ENCODE data around the gene RARRES2.

RARRES2 gene

GRCh38 chr7:150361807-150362621, 20.6 kb upstream of the RARRES2 start:
- no peak for DNase-seq (ENCODE audit: low spot score)

DNA sequence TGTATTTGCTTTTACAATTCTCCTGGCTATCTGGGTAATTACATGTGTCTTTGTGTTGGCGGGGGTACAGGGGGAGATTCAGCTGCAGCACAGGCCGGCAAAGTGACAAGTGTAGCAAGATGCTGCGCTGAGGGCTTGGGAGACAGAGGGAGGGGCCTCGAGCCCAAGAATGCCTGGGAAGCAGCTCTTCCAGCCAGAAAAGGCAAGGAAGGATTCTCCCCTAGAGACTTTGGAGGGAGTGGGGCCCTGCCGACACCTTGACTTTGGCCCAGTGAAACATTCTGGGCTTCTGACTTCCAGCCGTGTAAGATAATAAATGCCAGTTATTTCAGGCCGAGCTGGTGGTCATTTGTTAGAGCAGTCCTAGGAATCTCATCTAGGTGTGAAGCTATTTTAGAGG, 20.0 kb upstream of the RARRES2 start:
- DNase-seq (ENCODE audit: low spot score) = no peak

DNA sequence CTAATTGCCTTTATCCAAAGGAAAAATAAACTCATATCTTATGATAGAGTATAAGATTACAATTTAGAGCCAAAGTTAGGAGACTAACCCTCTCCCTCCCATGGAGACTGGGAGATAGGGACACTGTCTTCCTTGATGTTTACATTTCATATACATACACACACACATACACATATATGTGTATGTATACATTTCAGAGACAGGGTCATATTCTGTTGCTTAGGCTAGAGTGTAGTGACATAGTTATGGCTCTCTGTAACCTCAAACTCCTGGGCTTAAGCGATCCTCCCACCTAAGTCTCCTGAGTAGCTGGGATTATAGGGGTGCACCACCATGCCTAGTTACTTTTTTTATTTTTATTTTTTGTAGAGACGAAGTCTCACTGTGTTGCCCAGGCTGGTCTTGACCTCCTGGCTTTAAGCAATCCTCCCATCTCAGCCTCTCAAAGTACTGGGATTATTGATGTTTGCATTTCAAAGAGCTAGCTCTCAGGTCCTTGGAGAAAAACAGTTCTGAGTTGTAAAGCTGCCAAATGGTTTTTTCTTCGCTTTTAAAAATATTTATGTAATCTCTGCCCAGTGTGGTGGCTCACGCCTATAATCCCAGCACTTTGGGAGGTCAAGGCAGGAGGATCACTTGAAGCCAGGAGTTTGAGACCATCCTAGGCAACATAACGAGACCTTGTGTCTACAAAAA, 19.1 kb upstream of the RARRES2 start:
- DNase-seq (ENCODE audit: low spot score) = no peak

DNA sequence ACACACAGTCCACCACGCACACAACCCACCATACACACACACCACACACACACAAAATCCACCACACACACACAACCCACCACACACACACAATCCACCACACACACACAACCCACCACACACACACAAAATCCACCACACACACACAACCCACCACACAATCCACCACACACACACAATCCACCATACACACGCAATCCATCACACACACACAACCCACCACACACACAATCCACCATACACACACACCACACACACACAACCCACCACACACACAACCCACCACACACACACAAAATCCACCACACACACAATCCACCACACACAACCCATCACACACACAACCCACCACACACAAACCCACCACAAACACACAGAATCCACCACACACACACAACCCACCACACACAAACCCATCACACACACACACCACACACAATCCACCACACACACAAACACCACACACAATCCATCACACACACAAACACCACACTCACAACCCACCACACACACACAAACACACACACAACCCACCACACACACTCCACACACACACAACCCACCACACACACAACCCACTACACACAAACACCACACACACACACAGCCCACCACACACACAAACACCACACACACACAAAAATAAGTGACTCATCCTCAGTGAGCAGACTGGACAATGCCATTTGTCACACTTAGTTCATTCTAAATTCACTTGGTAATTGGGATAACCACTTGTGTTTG, 18.4 kb upstream of the RARRES2 start:
- DNase-seq (ENCODE audit: low spot score) = no peak

DNA sequence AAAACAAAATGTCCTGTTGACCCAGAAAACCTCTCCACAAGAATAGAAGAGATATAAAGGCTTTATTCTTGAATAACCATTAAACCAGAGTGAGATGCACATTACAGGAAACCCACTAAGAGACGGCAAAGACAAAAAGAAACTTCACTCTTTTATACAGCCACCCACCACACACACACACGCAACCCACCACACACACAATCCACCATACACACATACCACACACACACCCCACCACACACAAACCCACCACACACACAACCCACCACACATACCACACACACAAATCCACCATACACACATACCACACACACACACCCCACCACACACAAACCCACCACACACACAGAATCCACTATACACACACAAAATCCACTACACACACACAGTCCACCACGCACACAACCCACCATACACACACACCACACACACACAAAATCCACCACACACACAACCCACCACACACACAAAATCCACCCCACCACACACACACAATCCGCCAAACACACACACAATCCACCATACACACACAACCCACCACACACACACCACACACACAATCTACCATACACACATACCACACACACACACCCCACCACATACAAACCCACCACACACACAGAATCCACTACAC, 17.7 kb upstream of the RARRES2 start:
- peak; percentile 36 for DNase-seq (ENCODE audit: low spot score)

GRCh38 chr7:150358433-150358832, 17.0 kb upstream of the RARRES2 start:
- DNase-seq (ENCODE audit: low spot score) = peak; percentile 27

DNA sequence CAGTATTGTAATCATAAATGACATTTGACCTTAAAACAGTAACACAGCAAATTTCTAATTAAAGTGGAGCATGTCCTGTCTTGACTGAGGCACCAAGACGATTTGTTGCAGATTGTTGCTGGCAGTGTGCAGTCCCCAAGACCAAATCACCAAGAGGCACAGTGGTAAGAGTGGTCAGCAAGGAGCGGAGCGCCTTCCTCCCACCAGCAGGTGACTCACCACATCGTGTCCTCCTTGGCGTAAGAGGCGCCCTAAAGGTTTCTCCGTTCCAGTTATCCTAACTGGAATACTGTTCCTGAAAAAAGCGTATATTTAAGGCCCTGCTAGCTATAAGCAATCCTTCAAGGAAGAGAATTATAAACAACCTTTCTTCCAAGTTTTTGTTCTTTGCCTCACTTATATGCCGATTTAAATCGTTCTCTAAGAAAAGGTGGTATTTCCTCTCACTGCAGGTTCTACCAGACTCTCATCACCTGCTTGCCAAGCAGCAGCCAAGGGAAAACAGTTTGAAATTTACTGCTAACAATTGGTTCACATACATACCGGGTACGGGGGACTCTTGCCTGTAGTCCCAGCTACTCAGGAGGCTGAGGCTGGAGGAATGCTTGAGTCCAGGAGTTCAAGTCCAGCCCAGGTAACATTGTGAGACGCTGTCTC, 16.5 kb upstream of the RARRES2 start:
- peak; percentile 42 for DNase-seq (ENCODE audit: low spot score)

- peak; percentile 92 for DNase-seq (ENCODE audit: low spot score)
Observed at GRCh38 chr7:150357270-150357669, 15.8 kb upstream of the RARRES2 start.

GRCh38 chr7:150356265-150356897, 15.0 kb upstream of the RARRES2 start:
- peak; percentile 91 for DNase-seq (ENCODE audit: low spot score)

DNA sequence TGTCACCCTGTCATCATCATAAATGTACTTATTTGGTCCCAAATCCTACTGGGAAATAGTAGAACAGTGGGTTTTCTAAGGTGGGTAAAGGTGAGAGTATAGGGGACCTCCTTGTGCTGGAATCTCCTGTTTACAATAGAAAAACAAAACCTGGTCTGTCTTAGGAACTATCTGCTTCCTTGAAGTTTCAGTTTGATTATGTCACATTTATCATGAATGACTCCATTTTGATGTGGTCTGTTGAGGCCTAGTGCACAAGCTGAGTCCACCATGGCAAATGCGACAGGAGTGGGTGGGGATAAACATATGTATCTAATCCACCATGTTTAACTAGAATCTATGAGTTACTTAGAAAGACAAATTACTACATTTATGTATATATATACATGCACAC, 14.2 kb upstream of the RARRES2 start:
- no peak for DNase-seq (ENCODE audit: low spot score)

DNA sequence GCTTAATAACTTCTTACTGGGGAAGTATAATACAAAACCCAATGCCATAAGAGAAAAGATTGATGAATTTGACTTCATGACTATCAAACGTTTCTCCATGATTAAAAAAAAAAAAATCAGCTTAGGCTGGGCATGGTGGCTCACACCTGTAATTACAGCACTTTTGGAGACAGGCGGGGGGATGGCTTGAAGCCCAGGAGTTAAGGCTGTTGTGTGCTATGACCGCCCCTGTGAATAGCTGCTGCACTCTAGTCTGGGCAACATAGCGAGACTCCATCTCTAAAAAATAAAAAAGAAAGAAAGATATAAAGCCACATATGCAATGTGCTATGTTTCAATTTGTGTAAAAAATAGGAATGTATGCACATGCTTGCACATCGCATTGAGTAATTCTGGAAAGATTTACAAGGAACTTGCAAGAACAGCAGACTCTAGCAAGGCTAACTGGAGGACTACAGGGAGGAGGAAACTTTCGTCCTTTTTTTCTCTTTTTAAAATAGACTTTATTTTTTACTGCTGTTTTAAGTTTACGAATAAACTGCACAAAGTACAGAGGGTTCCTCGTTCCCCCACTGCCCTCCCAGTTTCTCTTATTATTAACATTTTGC, 10.3 kb upstream of the RARRES2 start:
- peak; percentile 37 for DNase-seq (ENCODE audit: low spot score)

DNA sequence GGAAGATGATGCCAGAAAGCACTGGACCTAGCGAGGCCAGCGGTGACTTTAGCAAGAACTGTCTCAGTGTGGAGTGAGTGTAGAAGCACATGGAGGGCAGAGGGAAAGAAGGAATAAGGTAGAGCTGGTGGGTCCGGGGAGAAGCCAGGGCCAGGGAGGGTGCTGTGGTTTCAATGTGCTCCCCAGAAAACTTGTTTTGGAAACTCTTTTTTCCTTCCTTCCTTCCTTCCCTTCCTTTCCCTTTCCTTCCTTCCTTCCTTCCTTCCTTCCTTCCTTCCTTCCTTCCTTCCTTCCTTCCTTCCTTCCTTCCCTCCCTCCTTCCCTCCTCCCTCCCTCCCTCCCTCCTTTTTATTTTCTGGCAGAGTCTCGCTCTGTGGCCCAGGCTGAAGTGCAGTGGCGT, 5.5 kb upstream of the RARRES2 start:
- DNase-seq (ENCODE audit: low spot score) = no peak

GRCh38 chr7:150345012-150345411, 3.6 kb upstream of the RARRES2 start:
- DNase-seq (ENCODE audit: low spot score) = no peak

GRCh38 chr7:150344299-150344698, 2.9 kb upstream of the RARRES2 start:
- no peak for DNase-seq (ENCODE audit: low spot score)

DNA sequence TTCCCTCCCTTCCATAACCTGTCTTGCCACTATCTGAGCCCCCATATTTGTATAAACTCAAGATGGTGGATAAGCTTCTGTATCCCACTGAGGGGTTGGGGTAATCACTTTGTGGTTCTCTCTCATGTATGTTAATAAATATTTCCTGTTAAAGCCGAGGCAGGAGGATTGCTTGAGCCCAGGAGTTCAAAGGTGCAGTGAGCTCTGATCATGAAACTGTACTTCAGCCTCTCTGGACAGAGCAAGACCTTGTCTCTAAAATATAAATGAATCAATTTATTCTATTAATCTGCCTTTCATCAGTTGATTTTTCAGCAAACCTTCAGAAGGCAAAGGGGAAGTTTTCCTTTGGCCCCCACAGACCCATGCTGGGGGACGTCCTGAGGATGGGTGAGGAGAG, 1.8 kb upstream of the RARRES2 start:
- DNase-seq (ENCODE audit: low spot score) = no peak

GRCh38 chr7:150342121-150342408, 636 bp upstream of the RARRES2 start:
- no peak for DNase-seq (ENCODE audit: low spot score)

DNA sequence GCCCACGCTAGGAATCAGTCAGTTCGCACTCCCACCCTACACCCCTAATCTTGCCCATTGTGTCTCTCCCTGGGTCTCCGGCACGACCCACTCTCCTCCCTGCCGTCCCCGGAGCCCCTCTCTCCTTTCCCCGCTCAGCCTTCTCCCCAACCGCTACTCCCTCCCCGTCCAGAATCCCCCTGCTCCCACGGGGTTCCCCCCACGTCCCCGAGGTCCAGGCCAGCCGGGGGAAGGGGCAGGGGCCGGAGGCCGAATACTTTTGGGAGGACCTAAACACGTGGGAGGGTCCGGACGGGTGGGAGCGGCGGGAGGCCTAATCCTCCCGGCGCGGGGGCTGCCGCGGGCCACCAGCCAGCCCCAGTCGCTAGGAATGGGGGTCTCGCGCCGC, 560 bp downstream of the RARRES2 start:
- no peak for DNase-seq (ENCODE audit: low spot score)

DNA sequence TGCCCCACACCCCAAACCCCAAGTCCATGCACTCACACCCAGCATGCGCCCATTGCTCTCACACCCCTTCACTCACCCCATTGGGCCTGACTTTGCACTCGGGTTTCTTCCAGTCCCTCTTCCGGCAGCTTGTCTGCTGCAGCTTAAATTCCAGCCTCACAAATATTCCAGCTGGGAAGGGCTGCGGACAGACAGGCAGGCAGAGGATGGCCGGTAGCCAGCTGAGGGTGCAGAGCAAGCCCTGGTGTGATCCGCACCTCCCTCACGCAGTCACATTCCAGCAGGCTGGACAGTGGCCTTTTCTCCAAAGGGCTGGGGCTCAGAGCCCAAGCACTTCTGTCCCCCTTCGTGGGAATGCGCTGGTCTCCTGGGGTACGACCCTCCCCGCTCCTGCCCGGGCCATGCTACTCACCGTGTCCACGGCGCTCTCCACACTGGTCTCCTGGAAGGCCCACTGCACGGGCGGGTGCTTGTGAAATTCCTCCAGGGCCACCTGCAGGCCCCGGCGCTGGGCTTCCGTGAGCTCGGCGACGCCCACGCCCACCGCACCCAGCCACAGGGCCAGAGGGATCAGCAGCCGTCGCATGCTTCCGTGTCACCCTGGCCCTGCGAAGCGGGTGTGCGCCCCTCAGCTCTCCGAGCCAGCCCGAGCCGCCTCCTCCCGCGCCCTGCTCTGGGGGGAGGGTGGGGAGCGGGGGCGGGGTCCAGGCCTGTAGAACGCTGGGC, 1.2 kb downstream of the RARRES2 start:
- DNase-seq (ENCODE audit: low spot score) = no peak

DNA sequence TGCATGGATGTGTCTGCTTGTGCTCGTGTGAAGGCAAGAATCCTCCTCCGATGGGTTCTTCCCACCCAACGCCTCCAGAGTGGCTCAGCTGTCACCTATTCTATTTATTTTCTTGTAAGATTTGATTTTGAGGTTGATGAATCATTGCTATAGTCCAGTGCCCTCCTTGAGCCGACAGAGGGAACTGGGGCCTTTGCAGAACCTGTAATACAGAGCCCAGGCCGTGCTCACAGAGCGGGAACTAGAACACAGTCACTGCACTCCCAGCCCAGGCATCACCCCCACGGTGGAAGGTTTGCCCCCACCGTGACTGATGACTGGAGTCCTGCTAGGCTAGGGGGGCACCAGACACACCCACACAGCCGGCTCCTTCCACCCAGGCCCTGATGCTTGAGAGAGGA, 2.0 kb downstream of the RARRES2 start:
- DNase-seq (ENCODE audit: low spot score) = no peak

DNA sequence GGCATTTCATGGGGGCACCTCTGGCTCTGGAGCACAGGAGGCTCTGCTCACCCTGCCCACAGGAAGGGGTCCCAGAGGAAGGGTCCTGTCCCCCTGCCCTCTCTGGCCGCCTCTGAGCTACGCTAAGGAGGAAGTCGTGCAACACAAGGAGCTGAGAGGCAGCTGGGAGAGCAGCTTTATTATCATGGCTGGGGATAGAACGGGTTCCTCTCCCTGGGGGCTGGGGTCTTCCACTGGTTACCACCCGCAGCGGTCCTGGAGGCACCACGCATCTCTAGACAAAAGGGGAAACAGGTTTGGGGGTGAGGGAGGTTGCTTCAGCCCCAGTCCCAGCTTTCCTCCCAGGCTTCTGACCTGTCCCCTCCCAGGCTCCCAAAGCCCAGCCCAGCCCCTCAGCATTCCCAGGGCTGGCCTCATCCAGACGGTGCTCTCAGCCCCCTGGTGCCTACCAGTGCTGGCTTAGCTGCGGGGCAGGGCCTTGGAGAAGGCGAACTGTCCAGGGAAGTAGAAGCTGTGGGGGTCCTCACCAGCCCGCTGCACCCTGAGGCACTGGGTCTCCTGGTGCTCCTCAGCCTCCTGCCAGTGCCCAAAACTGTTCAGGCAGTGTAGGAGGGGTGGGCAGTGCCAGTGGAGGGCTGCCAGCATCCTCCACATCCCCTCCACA, 3.1 kb downstream of the RARRES2 start:
- DNase-seq (ENCODE audit: low spot score) = no peak
